ENCODE measurements around the gene NEDD4.

Gene NEDD4

GRCh38 chr15:55928955-55929354 lies 64.5 kb downstream of the NEDD4 start:
- TF ChIP-seq Cebpa-rat (IDR thresholded peaks at IDR 0.05), result no peak
- Histone ChIP-seq H3K4me1 (no peaks in the 10 kb centered on the region), H3K27ac (no peak overlapping the region), H3K4me3 (no peak overlapping the region), H3K27me3 (no peaks in the 10 kb centered on the region), H3K9ac (no peak overlapping the region), H3K36me3 (peaks cover 4% of the 10 kb centered on the region; the same call in 1 of the 2 replicates), H4K20me1 (no peaks in the 10 kb centered on the region), H3K9me3 (peaks cover 19% of the 10 kb centered on the region), H3K4me2 (no peak overlapping the region)

- Histone ChIP-seq H3K4me2 (no peak overlapping the region), H3K4me3 (no peak overlapping the region), H3K36me3 (peaks cover 4% of the 10 kb centered on the region; the same call in 1 of the 2 replicates), H4K20me1 (no peaks in the 10 kb centered on the region), H3K9me3 (peaks cover 7% of the 10 kb centered on the region; the same call in 1 of the 2 replicates), H3K9ac (no peak overlapping the region), H3K27me3 (no peaks in the 10 kb centered on the region), H3K4me1 (no peaks in the 10 kb centered on the region), H3K27ac (no peak overlapping the region)
- TF ChIP-seq Cebpa-rat (IDR thresholded peaks at IDR 0.05), result no peak
Observed at GRCh38 chr15:55921744-55922143, 71.7 kb downstream of the NEDD4 start.

- Histone ChIP-seq H3K9me3 (no peaks in the 10 kb centered on the region), H3K4me3 (no peak overlapping the region), H3K27me3 (no peaks in the 10 kb centered on the region), H3K4me2 (no peak overlapping the region), H3K36me3 (no peaks in the 10 kb centered on the region), H3K4me1 (no peaks in the 10 kb centered on the region), H3K27ac (no peak overlapping the region), H4K20me1 (no peaks in the 10 kb centered on the region), H3K9ac (no peak overlapping the region)
- TF ChIP-seq Cebpa-rat (IDR thresholded peaks at IDR 0.05), result no peak
Observed at GRCh38 chr15:55917881-55918296, 75.5 kb downstream of the NEDD4 start.

DNA sequence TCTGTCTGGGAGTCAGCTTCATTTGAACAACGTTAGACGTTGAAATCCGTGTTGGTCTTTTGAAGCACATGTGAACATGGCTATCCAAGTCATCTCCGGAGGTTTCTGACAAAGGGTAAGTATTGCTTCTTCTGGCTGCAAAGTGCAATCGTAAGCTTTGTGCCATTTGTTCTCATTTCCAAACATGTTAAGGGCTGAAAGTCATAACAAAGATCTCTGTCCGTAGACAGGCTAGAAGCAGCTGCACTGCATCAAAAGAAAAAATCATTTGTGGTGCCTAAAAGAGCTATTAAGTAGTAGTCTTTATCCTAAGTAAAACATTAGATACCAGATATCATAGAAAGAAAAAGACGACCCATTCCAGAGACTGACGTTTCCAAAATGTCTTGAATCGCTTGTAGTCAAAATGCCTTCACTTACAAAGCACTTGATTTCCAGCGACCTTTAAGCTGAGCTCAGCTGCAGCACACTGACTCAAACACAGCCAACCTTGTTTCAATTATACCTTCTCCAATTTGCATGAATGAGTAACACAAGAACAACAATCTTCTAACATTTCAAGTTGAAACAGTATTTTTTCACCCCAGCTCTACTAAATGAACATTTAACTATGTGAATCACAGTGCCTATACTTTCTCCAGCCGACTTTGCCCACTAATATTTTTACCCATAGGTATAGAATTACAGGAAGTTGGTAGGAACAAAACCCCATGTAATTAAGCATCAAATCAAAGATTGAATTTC lies 76.6 kb downstream of the NEDD4 start:
- Histone ChIP-seq H3K9ac (no peak overlapping the region), H3K27me3 (no peaks in the 10 kb centered on the region), H3K36me3 (no peaks in the 10 kb centered on the region), H3K4me3 (no peak overlapping the region), H3K9me3 (no peaks in the 10 kb centered on the region), H3K27ac (no peak overlapping the region), H3K4me1 (no peaks in the 10 kb centered on the region), H4K20me1 (no peaks in the 10 kb centered on the region), H3K4me2 (no peak overlapping the region)
- no peak for TF ChIP-seq Cebpa-rat (IDR thresholded peaks at IDR 0.05)

DNA sequence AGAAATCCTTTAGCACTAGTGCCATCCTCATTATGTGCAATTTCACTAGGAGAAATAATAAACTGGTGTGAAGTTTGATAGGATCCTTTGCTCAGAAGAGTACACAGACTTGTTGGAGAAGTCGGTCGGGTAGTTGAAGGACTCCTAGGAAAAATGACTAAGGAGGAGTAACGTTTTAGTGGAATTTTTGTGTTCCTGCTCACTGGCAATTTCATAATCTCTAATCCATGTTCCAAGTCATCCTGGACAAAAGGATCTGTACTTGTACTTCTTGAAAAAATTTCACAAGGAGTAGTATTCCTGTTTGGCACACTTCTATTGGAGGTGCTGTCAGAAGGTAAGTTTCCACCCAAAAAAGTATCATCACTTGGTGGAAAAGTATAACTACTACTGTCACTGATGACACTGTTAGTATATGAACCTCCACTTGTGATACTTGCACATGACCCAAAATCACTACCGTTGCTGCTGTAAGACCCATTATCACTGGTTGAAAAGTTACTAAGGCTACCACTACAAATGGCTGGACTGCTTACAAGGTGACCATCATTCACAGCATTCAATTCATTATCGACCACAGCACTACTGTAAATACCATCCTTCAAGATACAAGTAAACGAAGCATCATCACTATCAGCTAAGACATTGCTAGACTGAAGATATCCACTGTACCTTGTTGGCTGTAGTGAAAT lies 77.4 kb downstream of the NEDD4 start:
- Histone ChIP-seq H4K20me1 (no peaks in the 10 kb centered on the region), H3K4me1 (no peaks in the 10 kb centered on the region), H3K4me3 (no peak overlapping the region), H3K9me3 (no peaks in the 10 kb centered on the region), H3K36me3 (no peaks in the 10 kb centered on the region), H3K9ac (no peak overlapping the region), H3K4me2 (no peak overlapping the region), H3K27ac (no peak overlapping the region), H3K27me3 (no peaks in the 10 kb centered on the region)
- TF ChIP-seq Cebpa-rat (IDR thresholded peaks at IDR 0.05), result no peak

GRCh38 chr15:55915221-55915620 lies 78.2 kb downstream of the NEDD4 start:
- Histone ChIP-seq H3K4me1 (no peaks in the 10 kb centered on the region), H3K4me2 (no peak overlapping the region), H4K20me1 (no peaks in the 10 kb centered on the region), H3K27me3 (no peaks in the 10 kb centered on the region), H3K4me3 (no peak overlapping the region), H3K9me3 (no peaks in the 10 kb centered on the region), H3K36me3 (no peaks in the 10 kb centered on the region), H3K27ac (no peak overlapping the region), H3K9ac (no peak overlapping the region)
- no peak for TF ChIP-seq Cebpa-rat (IDR thresholded peaks at IDR 0.05)

DNA sequence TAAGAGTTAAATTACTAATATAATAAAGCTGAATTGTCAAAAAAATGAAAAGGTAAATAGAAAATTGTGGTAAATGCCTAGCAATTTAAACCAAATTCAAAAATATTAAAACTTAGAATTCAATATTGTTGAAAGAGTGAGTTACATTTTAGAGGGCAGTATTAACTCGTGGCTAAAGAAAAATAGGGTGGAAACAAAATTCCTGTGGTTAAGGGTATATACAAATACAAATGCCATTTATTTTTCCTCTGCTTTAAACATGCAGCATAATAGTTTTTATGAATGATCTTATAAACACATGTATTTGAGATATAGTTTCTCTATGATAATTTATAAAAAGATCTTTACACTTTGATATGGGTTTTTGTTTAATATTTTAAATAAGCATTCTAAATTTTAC lies 79.0 kb downstream of the NEDD4 start:
- H3K9ac ChIP-seq, result no peak overlapping the region
- TF ChIP-seq Cebpa-rat (IDR thresholded peaks at IDR 0.05), result no peak
- no peaks in the 10 kb centered on the region for H3K4me1 ChIP-seq
- H3K4me2 ChIP-seq, result no peak overlapping the region
- H3K36me3 ChIP-seq, result no peaks in the 10 kb centered on the region
- no peaks in the 10 kb centered on the region for H4K20me1 ChIP-seq
- no peaks in the 10 kb centered on the region for H3K27me3 ChIP-seq
- H3K4me3 ChIP-seq, result no peak overlapping the region
- no peak overlapping the region for H3K27ac ChIP-seq
- H3K9me3 ChIP-seq, result no peaks in the 10 kb centered on the region

DNA sequence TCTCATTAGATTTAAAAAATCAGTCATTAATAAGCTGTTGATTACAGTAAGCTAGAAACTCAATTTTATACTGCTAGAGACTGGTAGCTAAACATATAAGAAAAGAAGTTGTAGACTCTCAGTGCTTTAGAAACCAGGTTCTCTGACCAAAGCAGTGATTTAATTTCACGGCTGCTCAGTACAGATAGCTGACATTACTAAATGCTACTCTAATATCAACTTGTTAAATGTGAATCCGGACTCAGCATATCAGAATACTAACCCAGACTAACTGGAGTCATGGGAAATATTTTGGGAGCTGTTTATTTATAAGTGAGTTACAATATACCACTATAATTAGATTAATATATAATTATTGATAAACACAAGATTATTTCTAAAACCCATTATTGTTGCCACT lies 80.4 kb downstream of the NEDD4 start:
- Histone ChIP-seq H3K36me3 (no peaks in the 10 kb centered on the region), H4K20me1 (no peaks in the 10 kb centered on the region), H3K4me3 (no peak overlapping the region), H3K4me2 (no peak overlapping the region), H3K4me1 (no peaks in the 10 kb centered on the region), H3K27me3 (no peaks in the 10 kb centered on the region), H3K9ac (no peak overlapping the region), H3K9me3 (no peaks in the 10 kb centered on the region), H3K27ac (no peak overlapping the region)
- TF ChIP-seq Cebpa-rat (IDR thresholded peaks at IDR 0.05), result no peak

GRCh38 chr15:55909036-55909811 lies 84.2 kb downstream of the NEDD4 start:
- H3K4me2 ChIP-seq, result no peak overlapping the region
- H4K20me1 ChIP-seq, result no peaks in the 10 kb centered on the region
- no peaks in the 10 kb centered on the region for H3K4me1 ChIP-seq
- no peaks in the 10 kb centered on the region for H3K36me3 ChIP-seq
- H3K27me3 ChIP-seq, result no peaks in the 10 kb centered on the region
- no peak overlapping the region for H3K9ac ChIP-seq
- TF ChIP-seq Cebpa-rat (IDR thresholded peaks at IDR 0.05), result no peak
- no peak overlapping the region for H3K4me3 ChIP-seq
- no peaks in the 10 kb centered on the region for H3K9me3 ChIP-seq
- no peak overlapping the region for H3K27ac ChIP-seq

DNA sequence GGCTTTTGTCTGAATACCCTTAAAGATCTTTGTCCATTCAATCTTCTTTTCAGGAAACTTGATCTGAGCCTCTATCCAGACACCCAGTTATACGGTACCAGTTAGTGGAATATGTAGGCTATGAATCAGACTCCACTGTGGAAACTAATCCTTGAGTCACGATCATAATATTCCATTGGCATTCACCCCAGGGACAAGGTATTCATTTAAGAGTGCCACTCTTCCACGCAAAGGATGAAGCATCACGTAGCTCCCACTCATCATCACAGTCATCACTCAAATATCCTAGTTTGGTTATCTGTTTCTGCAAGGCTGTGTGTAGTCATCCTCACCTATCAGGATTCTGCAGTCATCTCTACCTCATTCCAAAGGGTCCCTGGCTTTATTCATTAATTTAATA lies 85.6 kb downstream of the NEDD4 start:
- no peak for TF ChIP-seq Cebpa-rat (IDR thresholded peaks at IDR 0.05)
- Histone ChIP-seq H3K4me1 (no peaks in the 10 kb centered on the region), H3K9me3 (no peaks in the 10 kb centered on the region), H3K4me2 (no peak overlapping the region), H3K27ac (no peak overlapping the region), H3K9ac (no peak overlapping the region), H4K20me1 (no peaks in the 10 kb centered on the region), H3K27me3 (no peaks in the 10 kb centered on the region), H3K36me3 (no peaks in the 10 kb centered on the region), H3K4me3 (no peak overlapping the region)
